Right atrium auricular region (tissue), 2 donors: Measurements from ENCODE around the gene COL15A1. TPM values are rescaled to one million over a fixed set of nuclear protein-coding genes. Genes with fewer than 3 reads are reported as not detected.
A peak's percentile ranks its signal among the peaks of the same experiment; 100 is the strongest.

Experiments
- DNase-seq: peaks from one replicate; pipeline ENCODE4 v3.0.0-alpha.2; 2019; ENCODE audit warnings: low spot score
- H3K27ac ChIP-seq, 2 donors: fragments of 200-600 bp; sonication (generic); 1 replicate in 1 of 2; 2 replicates in 1 of 2; pipeline ENCODE4 v1.5.1; 2016 to 2019
- H3K27me3 ChIP-seq, 2 donors: fragments of 200-600 bp; sonication (generic); one replicate each; pipeline versions ENCODE4 v1.5.1 to v1.6.0; 2017 to 2019
- H3K36me3 ChIP-seq: fragments of 200-600 bp; sonication (generic); one replicate; pipeline ENCODE4 v1.5.1; 2016
- H3K4me1 ChIP-seq, 2 donors: fragments of 200-600 bp; sonication (generic); one replicate each; pipeline versions ENCODE4 v1.5.1 to v1.6.0; 2017 to 2019
- H3K4me3 ChIP-seq, 2 donors: fragments of 200-600 bp; sonication (generic); 1 replicate in 1 of 2; 2 replicates in 1 of 2; pipeline ENCODE4 v1.5.1; 2017 to 2019; ENCODE audit warnings: mild to moderate bottlenecking in 1 of 2, moderate library complexity in 1 of 2
- H3K9me3 ChIP-seq, 2 donors: fragments of 200-600 bp; sonication (generic); one replicate each; pipeline ENCODE4 v1.5.1; 2019
- CTCF ChIP-seq, 2 donors: fragments of 200-600 bp; sonication (generic); IDR thresholded peaks; one replicate each; pipeline ENCODE4 v1.5.1; 2019; ENCODE audit warnings: antibody characterized with exemption in 2 of 2
- total RNA-seq, 2 donors: library from RNA; depleted of rRNA; stranded (reverse); fragments of >200 nt; gene quantifications; one replicate each; pipeline ENCODE4 v1.1.0, GENCODE V29; 2016

COL15A1 gene
- total RNA-seq, 2 donors from 2014 or later: 22.4 to 38.2 TPM

GRCh38 chr9:99029083-99029645 lies 85.5 kb downstream of the COL15A1 start:
- Histone ChIP-seq H3K27ac (no peak overlapping the region), H3K9me3 (no peaks in the 10 kb centered on the region), H3K4me3 (no peak overlapping the region), H3K4me1 (no peaks in the 10 kb centered on the region), H3K27me3 (no peaks in the 10 kb centered on the region), H3K36me3 (peaks cover 9% of the 10 kb centered on the region)
- no peak for TF ChIP-seq CTCF (IDR thresholded peaks at IDR 0.05)
- DNase-seq: no peak

DNA sequence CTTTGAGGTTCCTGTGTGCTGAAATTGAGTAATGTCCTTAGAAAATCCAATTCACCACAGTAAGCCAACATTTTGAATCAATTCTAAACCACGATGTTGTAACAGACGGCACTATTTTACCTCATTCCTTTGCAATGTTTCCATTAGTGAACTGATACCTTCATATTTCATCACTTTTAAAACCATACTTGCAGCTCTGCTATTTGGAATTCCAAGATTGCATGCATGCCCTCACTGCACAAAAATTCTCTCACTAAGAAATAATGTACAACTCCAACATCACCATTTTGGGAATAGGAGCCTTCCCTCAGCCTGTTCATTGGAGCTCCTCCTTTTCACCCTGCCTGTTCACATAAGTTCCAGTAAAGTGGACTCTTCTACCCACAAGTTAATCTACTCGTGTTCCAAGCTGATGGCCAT lies 86.4 kb downstream of the COL15A1 start:
- peak overlapping the region in 1 of 2 donors; percentile 58 for H3K27ac ChIP-seq

DNA sequence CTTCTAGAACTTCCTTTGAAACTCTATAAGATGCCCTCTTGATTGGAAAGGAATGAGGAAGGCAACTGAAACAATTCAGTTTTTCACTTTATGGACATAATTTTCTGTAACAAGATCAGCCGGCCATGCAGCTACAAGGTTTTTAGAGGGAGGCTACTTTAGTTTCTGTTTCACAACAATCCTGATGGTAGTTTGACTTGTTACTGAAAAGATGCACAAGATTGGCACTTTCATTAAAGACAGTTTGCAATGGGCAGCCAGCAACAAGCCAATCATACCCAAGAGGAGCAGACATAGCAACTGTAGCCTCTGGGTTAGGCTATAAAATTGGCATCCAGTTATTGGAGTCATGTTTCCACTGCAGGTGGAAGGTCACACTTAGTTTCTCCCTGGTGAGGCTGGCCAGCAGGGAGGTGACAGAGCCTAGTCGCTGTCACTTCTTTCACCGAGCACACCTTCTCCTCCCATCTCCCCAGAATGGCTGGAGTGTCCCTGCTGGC lies 87.0 kb downstream of the COL15A1 start:
- Histone ChIP-seq H3K4me1 (no peaks in the 10 kb centered on the region), H3K4me3 (no peak overlapping the region), H3K9me3 (no peaks in the 10 kb centered on the region), H3K27me3 (no peaks in the 10 kb centered on the region), H3K27ac (peak overlapping the region in 1 of 2 donors; percentile 58), H3K36me3 (peaks cover 9% of the 10 kb centered on the region)
- DNase-seq: peak; percentile 38
- no peak for TF ChIP-seq CTCF (IDR thresholded peaks at IDR 0.05)

More for the DNA sequence above, 86.4 kb downstream of the COL15A1 start:
- no peak for TF ChIP-seq CTCF (IDR thresholded peaks at IDR 0.05)
- H3K4me1 ChIP-seq: no peaks in the 10 kb centered on the region
- DNase-seq: peak; percentile 13
- no peak overlapping the region for H3K4me3 ChIP-seq
- H3K9me3 ChIP-seq: no peaks in the 10 kb centered on the region
- peaks cover 9% of the 10 kb centered on the region for H3K36me3 ChIP-seq
- no peaks in the 10 kb centered on the region for H3K27me3 ChIP-seq

DNA sequence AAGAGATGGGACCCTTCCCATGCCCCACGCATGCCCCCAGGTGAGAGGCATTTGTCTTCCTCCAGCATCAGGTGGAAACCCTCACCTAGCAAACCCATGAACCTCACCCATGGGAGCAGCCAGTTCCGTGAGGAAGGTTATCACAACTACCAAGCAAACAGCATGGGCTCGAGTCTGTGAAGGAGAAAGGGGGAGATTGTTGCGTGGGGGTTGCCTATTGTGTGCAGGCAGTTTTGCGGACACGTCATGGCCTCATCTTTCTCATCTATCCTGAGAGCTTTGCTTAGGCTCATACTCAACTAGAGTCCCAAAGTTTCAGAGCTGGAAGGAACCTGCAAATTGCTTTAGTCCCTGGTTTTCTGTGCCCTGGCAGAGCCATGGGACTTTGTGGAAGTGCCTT lies 87.6 kb downstream of the COL15A1 start:
- peaks cover 9% of the 10 kb centered on the region for H3K36me3 ChIP-seq
- no peak for TF ChIP-seq CTCF (IDR thresholded peaks at IDR 0.05)
- no peaks in the 10 kb centered on the region for H3K27me3 ChIP-seq
- H3K27ac ChIP-seq: peak overlapping the region in 1 of 2 donors; percentile 58
- H3K4me3 ChIP-seq: no peak overlapping the region
- no peaks in the 10 kb centered on the region for H3K4me1 ChIP-seq
- DNase-seq: no peak
- H3K9me3 ChIP-seq: no peaks in the 10 kb centered on the region

DNA sequence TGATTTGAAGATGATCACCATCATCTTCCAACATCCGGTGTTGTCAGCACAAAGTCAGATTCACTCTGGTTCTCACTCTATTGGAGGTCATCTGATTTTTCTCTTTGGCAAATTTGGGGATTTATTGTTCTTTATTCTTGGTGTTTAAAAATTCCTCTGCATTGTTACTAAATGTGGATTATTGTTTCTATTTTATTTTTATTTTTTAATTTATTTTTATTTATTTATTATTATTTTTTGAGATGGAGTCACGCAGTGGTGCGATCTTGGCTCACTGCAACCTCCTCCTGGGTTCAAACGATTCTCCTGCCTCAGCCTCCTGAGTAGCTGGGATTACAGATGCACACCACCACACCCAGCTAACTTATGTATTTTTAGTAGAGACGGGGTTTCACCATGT lies 88.3 kb downstream of the COL15A1 start:
- Histone ChIP-seq H3K36me3 (peaks cover 9% of the 10 kb centered on the region), H3K27ac (no peak overlapping the region)

More for the DNA sequence above, 88.3 kb downstream of the COL15A1 start:
- H3K9me3 ChIP-seq: no peaks in the 10 kb centered on the region
- H3K4me3 ChIP-seq: no peak overlapping the region
- DNase-seq: no peak
- H3K4me1 ChIP-seq: no peaks in the 10 kb centered on the region
- TF ChIP-seq CTCF (IDR thresholded peaks at IDR 0.05): no peak
- no peaks in the 10 kb centered on the region for H3K27me3 ChIP-seq
